Fibroblast of the aortic adventitia (primary cell): Measurements from ENCODE around the gene MED16. TPM values are rescaled to one million over a fixed set of nuclear protein-coding genes. Genes with fewer than 3 reads are reported as not detected.
"Not testable (repeated sequence)": the region's sequence is repeated elsewhere in the genome, so short reads cannot be mapped to it uniquely, and the experiment has no call there.

ENCODE experiments used
- DNase-seq: peaks from one replicate; pipeline ENCODE4 v3.0.0-alpha.2; 2010; ENCODE audit warnings: low read depth
- H3K4me3 ChIP-seq: 2 replicates; pipeline ENCODE4 v1.5.1; 2011; ENCODE audit warnings: low read depth, mild to moderate bottlenecking, control low read depth, low read length, moderate library complexity
- CTCF ChIP-seq: IDR thresholded peaks from 2 replicates; pipeline ENCODE4 v1.5.1; 2011; ENCODE audit warnings: mild to moderate bottlenecking, low read length, control low read depth, inconsistent platforms; ENCODE audit not compliant: insufficient read depth
- total RNA-seq: library from RNA; depleted of rRNA; stranded (reverse); fragments of >200 nt; gene quantifications from 2 replicates; pipeline ENCODE4 v1.2.3, GENCODE V29; 2012; ENCODE audit warnings: low replicate concordance

The MED16 gene
- total RNA-seq, 1 donor = 24.5 TPM

- H3K4me3 ChIP-seq = no peak overlapping the region
- no peak for DNase-seq
- TF ChIP-seq CTCF = peak; percentile 11
Measured at GRCh38 chr19:843180-843835, 49.7 kb downstream of the MED16 start.

GRCh38 chr19:842802-843179 lies 50.2 kb downstream of the MED16 start:
- DNase-seq = not testable (repeated sequence)

GRCh38 chr19:840519-841206 lies 52.3 kb downstream of the MED16 start, which contains the start of gene PRTN3:
TSS of gene PRTN3 (plus strand) at chr19:840999. CDS start at chr19:841009, 10 bp downstream.
- no peak within 1 kb of the TSS for H3K4me3 ChIP-seq
- no peak for TF ChIP-seq CTCF
- no peak for DNase-seq

More at GRCh38 chr19:842802-843179, 50.2 kb downstream of the MED16 start:
- not testable (repeated sequence) for H3K4me3 ChIP-seq

GRCh38 chr19:835210-835810 lies 57.7 kb downstream of the MED16 start:
- no peak overlapping the region for H3K4me3 ChIP-seq
- TF ChIP-seq CTCF = no peak
- no peak for DNase-seq

GRCh38 chr19:834216-834615 lies 58.8 kb downstream of the MED16 start:
- no peak for TF ChIP-seq CTCF

GRCh38 chr19:831407-832369 lies 61.3 kb downstream of the MED16 start:
- H3K4me3 ChIP-seq = no peak overlapping the region
- no peak for DNase-seq
- TF ChIP-seq CTCF = no peak

More at GRCh38 chr19:834216-834615, 58.8 kb downstream of the MED16 start:
- H3K4me3 ChIP-seq = no peak overlapping the region
- DNase-seq = no peak
